ENCODE results near the gene TRPM3.

GRCh38 chr9:70672161-70672649 is 449.2 kb downstream of the TRPM3 start:
- TF ChIP-seq, protein P1, sequence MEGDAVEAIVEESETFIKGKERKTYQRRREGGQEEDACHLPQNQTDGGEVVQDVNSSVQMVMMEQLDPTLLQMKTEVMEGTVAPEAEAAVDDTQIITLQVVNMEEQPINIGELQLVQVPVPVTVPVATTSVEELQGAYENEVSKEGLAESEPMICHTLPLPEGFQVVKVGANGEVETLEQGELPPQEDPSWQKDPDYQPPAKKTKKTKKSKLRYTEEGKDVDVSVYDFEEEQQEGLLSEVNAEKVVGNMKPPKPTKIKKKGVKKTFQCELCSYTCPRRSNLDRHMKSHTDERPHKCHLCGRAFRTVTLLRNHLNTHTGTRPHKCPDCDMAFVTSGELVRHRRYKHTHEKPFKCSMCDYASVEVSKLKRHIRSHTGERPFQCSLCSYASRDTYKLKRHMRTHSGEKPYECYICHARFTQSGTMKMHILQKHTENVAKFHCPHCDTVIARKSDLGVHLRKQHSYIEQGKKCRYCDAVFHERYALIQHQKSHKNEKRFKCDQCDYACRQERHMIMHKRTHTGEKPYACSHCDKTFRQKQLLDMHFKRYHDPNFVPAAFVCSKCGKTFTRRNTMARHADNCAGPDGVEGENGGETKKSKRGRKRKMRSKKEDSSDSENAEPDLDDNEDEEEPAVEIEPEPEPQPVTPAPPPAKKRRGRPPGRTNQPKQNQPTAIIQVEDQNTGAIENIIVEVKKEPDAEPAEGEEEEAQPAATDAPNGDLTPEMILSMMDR (IDR thresholded peaks at IDR 0.05 in 4 of 5, conservative IDR thresholded peaks at IDR 0.05 in 1 of 5), result no peak
- no peak for TF ChIP-seq POLR2A (IDR thresholded peaks at IDR 0.05)

Measured in gastrocnemius medialis (tissue), 4 donors.